Natural killer cell (primary cell): Measurements from ENCODE around the gene PPP1R14B. TPM values are rescaled to one million over a fixed set of nuclear protein-coding genes. Genes with fewer than 3 reads are reported as not detected.

Source experiments
- ATAC-seq, 3 donors: fragments of 150-1000 bp in 2 of 3; fragments of 200-7000 bp in 1 of 3; cut with Tn5 transposase; 1 replicate in 1 of 3; 2 replicates in 2 of 3; pipeline ENCODE4 v1.10.0; 2021; ENCODE audit warnings: mild to moderate bottlenecking in 2 of 3, moderate library complexity in 2 of 3
- DNase-seq, 2 donors: peaks; one replicate each; pipeline versions ENCODE4 v3.0.0 to v3.0.0-alpha.2; 2013 to 2021; ENCODE audit warnings: mixed read lengths in 1 of 2
- H3K27ac ChIP-seq: one replicate; pipeline ENCODE4 v1.5.1; 2013; ENCODE audit warnings: mild to moderate bottlenecking, low read length
- H3K27me3 ChIP-seq: one replicate; pipeline ENCODE4 v1.6.1; 2013; ENCODE audit warnings: low read length; ENCODE audit not compliant: control insufficient read depth, insufficient read depth
- H3K36me3 ChIP-seq: one replicate; pipeline ENCODE4 v1.6.1; 2013; ENCODE audit warnings: low read length; ENCODE audit not compliant: control insufficient read depth, insufficient read depth
- H3K4me1 ChIP-seq: one replicate; pipeline ENCODE4 v1.6.1; 2013; ENCODE audit warnings: low read length; ENCODE audit not compliant: control insufficient read depth, insufficient read depth
- H3K4me3 ChIP-seq: one replicate; pipeline ENCODE4 v1.5.1; 2013; ENCODE audit warnings: low read length
- H3K9me3 ChIP-seq: one replicate; pipeline ENCODE4 v1.6.1; 2013; ENCODE audit warnings: low read length; ENCODE audit not compliant: control insufficient read depth, insufficient read depth
- H3K27ac Mint-ChIP-seq, 2 donors: one replicate each; pipeline ENCODE4 v1.8.0; 2022; ENCODE audit warnings: mild to moderate bottlenecking in 2 of 2, mixed read lengths in 2 of 2, moderate library complexity in 1 of 2
- H3K27me3 Mint-ChIP-seq, 2 donors: one replicate each; pipeline ENCODE4 v1.8.0; 2022; ENCODE audit warnings: low read depth in 2 of 2, mixed read lengths in 2 of 2
- H3K36me3 Mint-ChIP-seq: one replicate; pipeline ENCODE4 v1.8.0; 2022; ENCODE audit warnings: mixed read lengths
- H3K4me1 Mint-ChIP-seq, 2 donors: one replicate each; pipeline ENCODE4 v1.8.0; 2022; ENCODE audit warnings: mixed read lengths in 2 of 2
- H3K4me3 Mint-ChIP-seq: one replicate; pipeline ENCODE4 v1.8.0; 2022; ENCODE audit warnings: mild to moderate bottlenecking, moderate library complexity, mixed read lengths
- H3K9me3 Mint-ChIP-seq, 2 donors: one replicate each; pipeline ENCODE4 v1.8.0; 2022; ENCODE audit warnings: mixed read lengths in 2 of 2
- CTCF ChIP-seq: fragments of 200-600 bp; IDR thresholded peaks from one replicate; pipeline ENCODE4 v1.8.0; 2022; ENCODE audit warnings: antibody characterized with exemption
- WGBS: methylation state at CpG from one replicate; pipeline ENCODE4 v1.1.7; 2013; ENCODE audit warnings: missing lambda C conversion rate; ENCODE audit not compliant: insufficient coverage; 5-methylcytosine and 5-hydroxymethylcytosine counted together
- intact Hi-C: fragments of 100-400 bp; cut with micrococcal nuclease; formaldehyde crosslinking; loops from one replicate; pipeline ENCODE4 v1.14.2; 2022
- total RNA-seq, 4 donors: library from RNA; stranded (reverse); fragments of 120-200 nt in 1 of 4; gene quantifications; one replicate each; pipeline versions ENCODE4 v1.2.3 to v1.2.4, GENCODE V29; 2013 to 2022

The PPP1R14B gene
- total RNA-seq, 3 donors from 2014 or later (not counting 1 experiment from before 2014, with no cell fraction given), result 16.9 to 21.3 (median 21.0) TPM

GRCh38 chr11:64255135-64256128, 8.7 kb upstream of the PPP1R14B start:
- H3K36me3 ChIP-seq, result peaks cover 6% of the 10 kb centered on the region
- WGBS, result 95% methylated on average over 35 of the region's 35 CpGs

GRCh38 chr11:64254326-64254725, 7.6 kb upstream of the PPP1R14B start:
- 97% methylated on average over 7 of the region's 7 CpGs for WGBS
- Mint-ChIP-seq H3K27me3 (no peaks in the 10 kb centered on the region), H3K4me3 (no peak overlapping the region), H3K27ac (no peak overlapping the region), H3K4me1 (peaks cover 0 to 12% of the 10 kb centered on the region in 2 donors), H3K36me3 (no peaks in the 10 kb centered on the region), H3K9me3 (no peaks in the 10 kb centered on the region)
- Histone ChIP-seq H3K27me3 (no peaks in the 10 kb centered on the region), H3K36me3 (peaks cover 6% of the 10 kb centered on the region), H3K4me1 (peaks cover 27% of the 10 kb centered on the region), H3K9me3 (no peaks in the 10 kb centered on the region), H3K4me3 (no peak overlapping the region), H3K27ac (no peak overlapping the region)
- TF ChIP-seq CTCF, result no peak
- no peak for DNase-seq
- no peak for ATAC-seq
- intact Hi-C loops, result no loop called here

More at GRCh38 chr11:64255135-64256128, 8.7 kb upstream of the PPP1R14B start:
- TF ChIP-seq CTCF, result no peak
- no peak for DNase-seq
- Histone ChIP-seq H3K27ac (no peak overlapping the region), H3K27me3 (no peaks in the 10 kb centered on the region), H3K4me3 (no peak overlapping the region), H3K9me3 (no peaks in the 10 kb centered on the region), H3K4me1 (peaks cover 25% of the 10 kb centered on the region)
- no peaks in the 10 kb centered on the region for H3K36me3 Mint-ChIP-seq
- H3K4me3 Mint-ChIP-seq, result no peak overlapping the region
- H3K4me1 Mint-ChIP-seq, result peaks cover 0 to 19% of the 10 kb centered on the region in 2 donors
- intact Hi-C loops, result no loop called here
- no peak for ATAC-seq
- H3K9me3 Mint-ChIP-seq, result no peaks in the 10 kb centered on the region
- no peak overlapping the region for H3K27ac Mint-ChIP-seq
- H3K27me3 Mint-ChIP-seq, result no peaks in the 10 kb centered on the region

GRCh38 chr11:64253481-64253880, 6.7 kb upstream of the PPP1R14B start:
- ATAC-seq, result no peak
- H3K9me3 ChIP-seq, result no peaks in the 10 kb centered on the region
- no peaks in the 10 kb centered on the region for H3K9me3 Mint-ChIP-seq
- no peak overlapping the region for H3K27ac ChIP-seq
- H3K36me3 Mint-ChIP-seq, result no peaks in the 10 kb centered on the region
- H3K27me3 ChIP-seq, result no peaks in the 10 kb centered on the region
- H3K4me3 Mint-ChIP-seq, result no peak overlapping the region
- no peak for DNase-seq
- H3K27me3 Mint-ChIP-seq, result no peaks in the 10 kb centered on the region
- intact Hi-C loops, result no loop called here
- no peak for TF ChIP-seq CTCF
- H3K27ac Mint-ChIP-seq, result no peak overlapping the region
- H3K36me3 ChIP-seq, result peaks cover 6% of the 10 kb centered on the region
- no peak overlapping the region for H3K4me3 ChIP-seq
- peaks cover 0 to 15% of the 10 kb centered on the region in 2 donors for H3K4me1 Mint-ChIP-seq
- 83% methylated on average over 5 of the region's 5 CpGs for WGBS
- H3K4me1 ChIP-seq, result peaks cover 27% of the 10 kb centered on the region
